H9 (cell line): Measurements from ENCODE around the gene WNT9A. TPM values are rescaled to one million over a fixed set of nuclear protein-coding genes. Genes with fewer than 3 reads are reported as not detected.

Experiments used
- DNase-seq: peaks from one replicate; pipeline ENCODE4 v3.0.0-alpha.2; 2017
- H2AFZ ChIP-seq: one replicate; pipeline ENCODE4 v1.6.1; 2013; ENCODE audit warnings: mild to moderate bottlenecking, low read length, control low read depth, moderate library complexity
- H2AK5ac ChIP-seq: 2 replicates; pipeline ENCODE4 v1.6.1; 2013; ENCODE audit warnings: low read length, control low read depth, mixed read lengths; ENCODE audit not compliant: insufficient read length
- H2BK120ac ChIP-seq: one replicate; pipeline ENCODE4 v1.6.1; 2013; ENCODE audit warnings: low read depth, mild to moderate bottlenecking, low read length, control low read depth, inconsistent platforms; ENCODE audit not compliant: poor library complexity, severe bottlenecking
- H2BK12ac ChIP-seq: 2 replicates; pipeline ENCODE4 v1.6.1; 2013; ENCODE audit warnings: low read length, control low read depth, mixed read lengths, low read depth; ENCODE audit not compliant: insufficient read length
- H2BK15ac ChIP-seq: 2 replicates; pipeline ENCODE4 v1.6.1; 2013; ENCODE audit warnings: low read depth, low read length, control low read depth
- H2BK20ac ChIP-seq: one replicate; pipeline ENCODE4 v1.6.1; 2013; ENCODE audit warnings: low read depth, mild to moderate bottlenecking, low read length, control low read depth, inconsistent platforms; ENCODE audit not compliant: poor library complexity, severe bottlenecking
- H2BK5ac ChIP-seq: 2 replicates; pipeline ENCODE4 v1.6.1; 2013; ENCODE audit warnings: low read length, control low read depth, mixed read lengths; ENCODE audit not compliant: insufficient read length
- H3K14ac ChIP-seq: 2 replicates; pipeline ENCODE4 v1.6.1; 2013; ENCODE audit warnings: low read length, control low read depth; ENCODE audit not compliant: insufficient read depth
- H3K18ac ChIP-seq: 2 replicates; pipeline ENCODE4 v1.6.1; 2013; ENCODE audit warnings: low read depth, mild to moderate bottlenecking, mixed read lengths, low read length, control low read depth; ENCODE audit not compliant: insufficient read length
- H3K23ac ChIP-seq: 2 replicates; pipeline ENCODE4 v1.6.1; 2013; ENCODE audit warnings: low read length, control low read depth, mixed read lengths, low read depth; ENCODE audit not compliant: insufficient read length
- H3K23me2 ChIP-seq: 2 replicates; pipeline ENCODE4 v1.6.1; 2013; ENCODE audit warnings: low read depth, mild to moderate bottlenecking, mixed read lengths, low read length, control low read depth; ENCODE audit not compliant: insufficient read length, poor library complexity, severe bottlenecking
- H3K27ac ChIP-seq: 2 replicates; pipeline ENCODE4 v1.5.1; 2013; ENCODE audit warnings: low read length, control low read depth, mixed read lengths, low read depth; ENCODE audit not compliant: insufficient read length
- H3K27me3 ChIP-seq: 2 replicates; pipeline ENCODE4 v1.6.1; 2013; ENCODE audit warnings: low read length, control low read depth, inconsistent platforms; ENCODE audit not compliant: insufficient read depth
- H3K4ac ChIP-seq: 2 replicates; pipeline ENCODE4 v1.6.1; 2013; ENCODE audit warnings: low read depth, mild to moderate bottlenecking, control low read depth, inconsistent platforms, low read length, moderate library complexity
- H3K4me1 ChIP-seq: 2 replicates; pipeline ENCODE4 v1.6.1; 2013; ENCODE audit warnings: low read length, control low read depth, inconsistent platforms; ENCODE audit not compliant: insufficient read depth
- H3K4me2 ChIP-seq: 2 replicates; pipeline ENCODE4 v1.6.1; 2013; ENCODE audit warnings: low read length, control low read depth, mixed read lengths; ENCODE audit not compliant: insufficient read length, insufficient read depth
- H3K56ac ChIP-seq: 2 replicates; pipeline ENCODE4 v1.6.1; 2013; ENCODE audit warnings: low read depth, mild to moderate bottlenecking, mixed read lengths, low read length, control low read depth; ENCODE audit not compliant: insufficient read length
- H3K79me1 ChIP-seq: 2 replicates; pipeline ENCODE4 v1.6.1; 2013; ENCODE audit warnings: low read depth, mild to moderate bottlenecking, moderate library complexity, low read length, control low read depth, inconsistent platforms; ENCODE audit not compliant: insufficient read depth, poor library complexity, severe bottlenecking
- H3K79me2 ChIP-seq: 2 replicates; pipeline ENCODE4 v1.6.1; 2013; ENCODE audit warnings: low read length, control low read depth, inconsistent platforms; ENCODE audit not compliant: insufficient read depth
- H3K9ac ChIP-seq: 2 replicates; pipeline ENCODE4 v1.6.1; 2013; ENCODE audit warnings: low read length, control low read depth, mixed read lengths; ENCODE audit not compliant: insufficient read length; ENCODE audit errors: extremely low read depth
- H3K9me3 ChIP-seq: one replicate; pipeline ENCODE4 v1.6.1; 2013; ENCODE audit warnings: low read depth, low read length, inconsistent platforms; ENCODE audit not compliant: control insufficient read depth
- H3T11ph ChIP-seq: one replicate; pipeline ENCODE4 v1.6.1; 2013; ENCODE audit warnings: mild to moderate bottlenecking, low read length, control low read depth, inconsistent platforms
- H4K20me1 ChIP-seq: one replicate; pipeline ENCODE4 v1.6.1; 2013; ENCODE audit not compliant: control insufficient read depth, insufficient read length, insufficient read depth
- H4K5ac ChIP-seq: 2 replicates; pipeline ENCODE4 v1.6.1; 2013; ENCODE audit warnings: low read depth, mild to moderate bottlenecking, mixed read lengths, low read length, control low read depth; ENCODE audit not compliant: insufficient read length
- H4K8ac ChIP-seq: replicated peaks from 2 replicates; pipeline ENCODE4 v1.6.1; 2013; ENCODE audit warnings: low read length, control low read depth, mixed read lengths, low read depth; ENCODE audit not compliant: insufficient read length
- H4K91ac ChIP-seq: 2 replicates; pipeline ENCODE4 v1.6.1; 2013; ENCODE audit warnings: low read depth, mild to moderate bottlenecking, moderate library complexity, mixed read lengths, low read length, control low read depth; ENCODE audit not compliant: insufficient read length
- H3K27ac Mint-ChIP-seq, 3 experiments: 2 replicates in 2 of 3; 3 replicates in 1 of 3; pipeline ENCODE4 v1.8.0; 2020 to 2021; ENCODE audit warnings: mixed read lengths in 3 of 3, mild to moderate bottlenecking in 1 of 3, moderate library complexity in 1 of 3
- H3K27me3 Mint-ChIP-seq: 2 replicates; pipeline ENCODE4 v1.8.0; 2021; ENCODE audit warnings: low read depth, mild to moderate bottlenecking, moderate library complexity, mixed read lengths
- H3K36me3 Mint-ChIP-seq, 3 experiments: 2 replicates in 2 of 3; 3 replicates in 1 of 3; pipeline ENCODE4 v1.8.0; 2020 to 2021; ENCODE audit warnings: low read depth in 3 of 3, mixed read lengths in 3 of 3; ENCODE audit not compliant: insufficient read depth in 1 of 3
- H3K4me1 Mint-ChIP-seq, 2 experiments: 2 replicates each; pipeline ENCODE4 v1.8.0; 2020; ENCODE audit warnings: mixed read lengths in 2 of 2
- H3K4me3 Mint-ChIP-seq, 2 experiments: 2 replicates in 1 of 2; 3 replicates in 1 of 2; pipeline ENCODE4 v1.8.0; 2020 to 2021; ENCODE audit warnings: mild to moderate bottlenecking in 2 of 2, mixed read lengths in 2 of 2, moderate library complexity in 1 of 2
- H3K9me3 Mint-ChIP-seq, 2 experiments: 2 replicates in 1 of 2; 3 replicates in 1 of 2; pipeline ENCODE4 v1.8.0; 2020; ENCODE audit warnings: mild to moderate bottlenecking in 2 of 2, mixed read lengths in 2 of 2, moderate library complexity in 1 of 2
- CTCF ChIP-seq: fragments of 200-600 bp; sonication (generic); conservative IDR thresholded peaks from 3 replicates; pipeline ENCODE4 v1.8.0; 2021; ENCODE audit warnings: antibody characterized with exemption, mild to moderate bottlenecking
- WGBS: extraction: QIAGEN DNeasy Blood & Tissue Kit; methylation state at CpG from one replicate; pipeline ENCODE4 v1.1.7; 2013; ENCODE audit warnings: missing lambda C conversion rate, low lambda C conversion rate, mixed read lengths; ENCODE audit not compliant: insufficient read length; ENCODE audit errors: extremely low coverage; 5-methylcytosine and 5-hydroxymethylcytosine counted together
- total RNA-seq: library from RNA; stranded (reverse); gene quantifications from 2 replicates; pipeline ENCODE4 v1.2.1, GENCODE V29; 2021

WNT9A gene
- total RNA-seq, 1 experiment from 2014 or later, result 0.77 TPM

GRCh38 chr1:227948493-227949260 lies 945 bp upstream of the WNT9A start:
- WGBS, result no CpG with 5 or more reads among the region's 25 CpGs
- Histone ChIP-seq H2BK5ac (no peak overlapping the region), H4K20me1 (no peaks in the 10 kb centered on the region), H4K5ac (no peak overlapping the region), H3K23me2 (peaks cover 15% of the 10 kb centered on the region), H3K14ac (no peak overlapping the region; the same call in 1 of the 2 replicates), H3K27me3 (peaks cover 12% of the 10 kb centered on the region; the same call in 1 of the 2 replicates), H2AK5ac (no peak overlapping the region), H2BK15ac (no peak overlapping the region), H2AFZ (no peak overlapping the region), H3K9ac (no peak overlapping the region), H4K8ac (no peak overlapping the region), H3K79me2 (no peaks in the 10 kb centered on the region), H2BK20ac (no peak overlapping the region), H3K4me1 (no peaks in the 10 kb centered on the region), H3T11ph (no peak overlapping the region), H2BK12ac (no peak overlapping the region), H3K27ac (no peak overlapping the region), H4K91ac (no peak overlapping the region), H3K9me3 (no peaks in the 10 kb centered on the region), H3K23ac (no peak overlapping the region), H3K18ac (no peak overlapping the region), H3K56ac (no peak overlapping the region), H3K4ac (no peak overlapping the region), H3K4me2 (peak overlapping the region; percentile 55), H2BK120ac (no peak overlapping the region), H3K79me1 (no peaks in the 10 kb centered on the region)
- Mint-ChIP-seq H3K9me3 (no peaks in the 10 kb centered on the region), H3K4me1 (peaks cover 12 to 17% of the 10 kb centered on the region in 2 experiments), H3K36me3 (no peaks in the 10 kb centered on the region), H3K4me3 (peak overlapping the region; percentile 69 to 86), H3K27ac (no peak overlapping the region), H3K27me3 (peaks cover 44% of the 10 kb centered on the region)
- TF ChIP-seq CTCF, result no peak
- peak; percentile 49 for DNase-seq
